ENCODE measurements around the gene LARP1.

LARP1 gene

GRCh38 chr5:154761046-154761736 is 6.0 kb downstream of the LARP1 start:
- no peak for DNase-seq (ENCODE audit: low read depth in 2 of 2)

GRCh38 chr5:154762261-154762660 is 7.1 kb downstream of the LARP1 start:
- DNase-seq (ENCODE audit: low read depth in 2 of 2), result no peak

GRCh38 chr5:154762700-154763099 is 7.5 kb downstream of the LARP1 start:
- no peak for DNase-seq (ENCODE audit: low read depth in 2 of 2)

- DNase-seq (ENCODE audit: low read depth in 2 of 2), result no peak
Measured at GRCh38 chr5:154764967-154765366, 9.8 kb downstream of the LARP1 start.

- no peak for DNase-seq (ENCODE audit: low read depth in 2 of 2)
Measured at GRCh38 chr5:154765396-154765925, 10.3 kb downstream of the LARP1 start.

GRCh38 chr5:154766558-154767281 is 11.5 kb downstream of the LARP1 start:
- no peak for DNase-seq (ENCODE audit: low read depth in 2 of 2)

GRCh38 chr5:154767576-154767975 is 12.4 kb downstream of the LARP1 start:
- no peak for DNase-seq (ENCODE audit: low read depth in 2 of 2)

- no peak for DNase-seq (ENCODE audit: low read depth in 2 of 2)
Measured at GRCh38 chr5:154768207-154768606, 13.0 kb downstream of the LARP1 start.

- no peak for DNase-seq (ENCODE audit: low read depth in 2 of 2)
Measured at GRCh38 chr5:154770111-154770510, 14.9 kb downstream of the LARP1 start.

GRCh38 chr5:154771383-154771901 is 16.3 kb downstream of the LARP1 start:
- DNase-seq (ENCODE audit: low read depth in 2 of 2), result no peak

GRCh38 chr5:154773326-154773725 is 18.1 kb downstream of the LARP1 start:
- DNase-seq (ENCODE audit: low read depth in 2 of 2), result no peak

GRCh38 chr5:154776167-154776566 is 21.0 kb downstream of the LARP1 start:
- no peak for DNase-seq (ENCODE audit: low read depth in 2 of 2)

- no peak for DNase-seq (ENCODE audit: low read depth in 2 of 2)
Measured at GRCh38 chr5:154778534-154778933, 23.4 kb downstream of the LARP1 start.

- DNase-seq (ENCODE audit: low read depth in 2 of 2), result no peak
Measured at GRCh38 chr5:154779105-154779504, 23.9 kb downstream of the LARP1 start.

GRCh38 chr5:154780128-154780527 is 25.0 kb downstream of the LARP1 start:
- no peak for DNase-seq (ENCODE audit: low read depth in 2 of 2)

GRCh38 chr5:154782326-154782725 is 27.1 kb downstream of the LARP1 start:
- no peak for DNase-seq (ENCODE audit: low read depth in 2 of 2)

GRCh38 chr5:154782812-154783592 is 27.8 kb downstream of the LARP1 start:
- DNase-seq (ENCODE audit: low read depth in 2 of 2), result no peak

GRCh38 chr5:154783774-154784460 is 28.7 kb downstream of the LARP1 start:
- no peak for DNase-seq (ENCODE audit: low read depth in 2 of 2)

GRCh38 chr5:154784856-154785255 is 29.7 kb downstream of the LARP1 start:
- no peak for DNase-seq (ENCODE audit: low read depth in 2 of 2)

- no peak for DNase-seq (ENCODE audit: low read depth in 2 of 2)
Measured at GRCh38 chr5:154786414-154786813, 31.2 kb downstream of the LARP1 start.

- DNase-seq (ENCODE audit: low read depth in 2 of 2), result no peak
Measured at GRCh38 chr5:154788212-154788611, 33.0 kb downstream of the LARP1 start.

GRCh38 chr5:154791535-154791934 is 36.4 kb downstream of the LARP1 start:
- DNase-seq (ENCODE audit: low read depth in 2 of 2), result no peak

Measured in stimulated activated CD8-positive, alpha-beta memory T cell treated with anti-CD3 and anti-CD28 coated beads, Interleukin-2, amount 100 ng/mL, for 1 hour (primary cell).